ENCODE measurements around the gene NALCN. TPM values are rescaled to one million over a fixed set of nuclear protein-coding genes. Genes with fewer than 3 reads are reported as not detected.
A peak's percentile ranks its signal among the peaks of the same experiment; 100 is the strongest.

NALCN gene
- total and polyA plus RNA-seq, 2 of the 8 experiments (the other 6 are each of a cell fraction or from before 2014, with no cell fraction given): 0.26 to 0.54 TPM

DNA sequence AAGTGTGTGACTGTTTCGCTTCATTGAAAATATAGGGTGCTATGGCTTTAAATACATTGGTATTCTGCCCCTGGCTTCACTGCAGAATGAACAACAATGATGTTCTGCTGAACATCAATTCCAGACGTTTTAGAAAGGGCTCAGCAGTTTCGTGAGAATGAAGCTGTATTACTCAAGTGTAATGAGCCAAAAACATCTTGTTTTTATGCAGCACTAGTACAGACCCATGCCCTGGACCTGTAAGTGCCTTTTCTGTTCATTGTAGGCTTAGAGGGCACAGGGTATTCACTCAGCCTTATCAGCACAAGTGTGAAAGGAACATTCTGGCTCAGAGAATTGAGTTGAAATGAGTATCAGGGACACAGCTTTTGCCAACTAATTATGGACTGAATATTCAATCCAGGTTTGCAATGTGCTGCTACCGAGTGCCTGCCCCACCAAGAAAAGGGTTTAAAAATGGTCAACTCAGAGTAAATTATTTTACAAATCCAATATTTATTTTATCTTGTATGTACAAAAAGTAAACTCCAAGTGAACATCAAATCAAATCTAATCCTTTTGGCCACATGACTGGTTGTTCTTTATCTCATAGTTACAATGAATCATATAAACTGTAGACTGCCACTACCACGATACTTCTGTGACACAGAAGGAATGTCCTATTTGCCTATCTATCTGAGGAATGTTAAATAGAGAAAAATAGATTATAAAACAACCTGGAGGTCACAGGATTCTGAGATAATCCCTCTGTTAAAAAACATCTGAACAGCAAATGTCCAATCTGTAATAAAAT lies 362.8 kb downstream of the NALCN start:
- ChIA-PET CTCF (ENCODE audit: partially characterized antibody) (no interaction called here), POLR2A (ENCODE audit: partially characterized antibody) (no interaction called here)
- Histone ChIP-seq H3K36me3 (ENCODE audit: control insufficient read depth in 2 of 4, insufficient read depth in 4 of 4, low read length in 3 of 4) (no peaks in the 10 kb centered on the region), H3K79me1 (ENCODE audit: low read depth, low read length) (no peaks in the 10 kb centered on the region), H2BK15ac (ENCODE audit: low read length) (no peak overlapping the region), H2AK5ac (ENCODE audit: low read depth, low read length) (no peak overlapping the region), H2AFZ (ENCODE audit: low read length) (0 out of 2 replicates have a peak overlapping the region, but pooled peaks have one; percentile 30), H3K56ac (replicated peaks; ENCODE audit: insufficient read length, low read depth, low read length) (no peak overlapping the region), H3K27ac (ENCODE audit: low read depth, low read length) (no peak overlapping the region), H3K9me3 (ENCODE audit: insufficient read depth in 2 of 2, low read depth in 1 of 2, low read length in 1 of 2) (no peaks in the 10 kb centered on the region), H4K8ac (ENCODE audit: extremely low read depth, insufficient read depth, low read length) (no peak overlapping the region), H3K14ac (ENCODE audit: insufficient read length) (no peak overlapping the region), H3K23ac (ENCODE audit: insufficient read length) (no peak overlapping the region), H4K91ac (replicated peaks; ENCODE audit: insufficient read length, low read length) (no peak overlapping the region), H3K9ac (replicated peaks in 1 of 4; ENCODE audit: extremely low read depth in 1 of 4, low read depth in 3 of 4, low read length in 3 of 4) (no peak overlapping the region), H3K27me3 (replicated peaks in 1 of 4; ENCODE audit: control insufficient read depth in 3 of 4, extremely low read depth in 1 of 4, insufficient read depth in 3 of 4, low read length in 3 of 4) (no peaks in the 10 kb centered on the region), H3K4me3 (ENCODE audit: extremely low read depth in 1 of 4, insufficient read depth in 2 of 4, low read depth in 3 of 4, low read length in 4 of 4) (no peak overlapping the region), H3K79me2 (ENCODE audit: control insufficient read depth in 1 of 2, insufficient read depth in 2 of 2, low read length in 2 of 2) (no peaks in the 10 kb centered on the region), H3K4me2 (ENCODE audit: insufficient read depth in 1 of 2, low read depth in 2 of 2, low read length in 2 of 2) (no peak overlapping the region), H3K4ac (replicated peaks; ENCODE audit: insufficient read length, low read depth, low read length) (no peak overlapping the region), H2BK120ac (replicated peaks; ENCODE audit: low read depth, low read length) (no peak overlapping the region), H2BK20ac (ENCODE audit: low read length) (no peak overlapping the region), H3K4me1 (replicated peaks in 1 of 4; ENCODE audit: control insufficient read depth in 3 of 4, insufficient read depth in 4 of 4, low read length in 3 of 4) (no peaks in the 10 kb centered on the region), H4K5ac (ENCODE audit: insufficient read length, low read depth, low read length) (no peak overlapping the region), H2BK12ac (ENCODE audit: low read depth, low read length) (no peak overlapping the region), H3K18ac (ENCODE audit: extremely low read depth, low read length) (no peak overlapping the region), H2BK5ac (ENCODE audit: low read depth, low read length) (no peak overlapping the region), H4K20me1 (replicated peaks in 1 of 2; ENCODE audit: control insufficient read depth in 1 of 2, insufficient read depth in 2 of 2, low read length in 2 of 2) (no peaks in the 10 kb centered on the region), H3K23me2 (ENCODE audit: low read depth, low read length) (no peaks in the 10 kb centered on the region)
- no peak for DNase-seq (ENCODE audit: low read depth in 1 of 2, low spot score in 2 of 2)
- TF ChIP-seq, protein P1, sequence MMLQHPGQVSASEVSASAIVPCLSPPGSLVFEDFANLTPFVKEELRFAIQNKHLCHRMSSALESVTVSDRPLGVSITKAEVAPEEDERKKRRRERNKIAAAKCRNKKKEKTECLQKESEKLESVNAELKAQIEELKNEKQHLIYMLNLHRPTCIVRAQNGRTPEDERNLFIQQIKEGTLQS (IDR thresholded peaks at IDR 0.05; ENCODE audit: insufficient read depth, low read depth, low read length): no peak
- TF ChIP-seq CBX8 (IDR thresholded peaks at IDR 0.05; ENCODE audit: borderline replicate concordance, low read depth, low read length) (no peak), NRF1 (IDR thresholded peaks at IDR 0.05; ENCODE audit: low read depth, low read length) (no peak)
- no peak for FAIRE-seq
- WGBS, 2 experiments (ENCODE audit: extremely low coverage in 1 of 2, insufficient coverage in 1 of 2, insufficient read length in 1 of 2, insufficient replicate concordance in 2 of 2, low coverage in 1 of 2, low lambda C conversion rate in 2 of 2, missing lambda C conversion rate in 1 of 2): 93% methylated on average over 5 of the region's 5 CpGs; no CpG with 5 or more reads in 1 of the 2 experiments

Measured in H1 (cell line).